IPS-NIHi7 (cell line): ENCODE measurements around the gene USP31.

Experiments
- DNase-seq: peaks from one replicate; pipeline ENCODE4 v3.0.0; 2012; ENCODE audit warnings: mixed read lengths; ENCODE audit errors: extremely low spot score

The USP31 gene

GRCh38 chr16:23060458-23061320 is 88.6 kb downstream of the USP31 start:
- peak; percentile 74 for DNase-seq

GRCh38 chr16:23059433-23059832 is 89.8 kb downstream of the USP31 start:
- no peak for DNase-seq

GRCh38 chr16:23058576-23058975 is 90.7 kb downstream of the USP31 start:
- no peak for DNase-seq

GRCh38 chr16:23057013-23057596 is 92.1 kb downstream of the USP31 start:
- DNase-seq, result no peak

- DNase-seq, result no peak
Observed at GRCh38 chr16:23055481-23055880, 93.8 kb downstream of the USP31 start.

GRCh38 chr16:23052908-23053580 is 96.2 kb downstream of the USP31 start:
- no peak for DNase-seq

- no peak for DNase-seq
Observed at GRCh38 chr16:23052221-23052620, 97.0 kb downstream of the USP31 start.

GRCh38 chr16:23051587-23051986 is 97.7 kb downstream of the USP31 start:
- no peak for DNase-seq

GRCh38 chr16:23048164-23048563 is 101.1 kb downstream of the USP31 start:
- DNase-seq, result no peak

GRCh38 chr16:23045025-23045424 is 104.2 kb downstream of the USP31 start:
- DNase-seq, result no peak

- no peak for DNase-seq
Observed at GRCh38 chr16:23040246-23040645, 109.0 kb downstream of the USP31 start.

GRCh38 chr16:23039118-23039517 is 110.1 kb downstream of the USP31 start:
- DNase-seq, result no peak

- DNase-seq, result no peak
Observed at GRCh38 chr16:23035240-23035639, 114.0 kb downstream of the USP31 start.

GRCh38 chr16:23031508-23032098 is 117.6 kb downstream of the USP31 start:
- DNase-seq, result peak; percentile 47

- DNase-seq, result no peak
Observed at GRCh38 chr16:23029733-23030420, 119.4 kb downstream of the USP31 start.

- no peak for DNase-seq
Observed at GRCh38 chr16:23027386-23027785, 121.9 kb downstream of the USP31 start.

GRCh38 chr16:23026784-23027362 is 122.4 kb downstream of the USP31 start:
- peak; percentile 85 for DNase-seq

- DNase-seq, result no peak
Observed at GRCh38 chr16:23025692-23026307, 123.5 kb downstream of the USP31 start.

- no peak for DNase-seq
Observed at GRCh38 chr16:23024044-23024443, 125.2 kb downstream of the USP31 start.

- DNase-seq, result no peak
Observed at GRCh38 chr16:23020084-23020483, 129.2 kb downstream of the USP31 start.

- no peak for DNase-seq
Observed at GRCh38 chr16:23016368-23016767, 132.9 kb downstream of the USP31 start.
